HCT116 (cell line): ENCODE measurements around the gene LRRFIP2. TPM values are rescaled to one million over a fixed set of nuclear protein-coding genes. Genes with fewer than 3 reads are reported as not detected.
"Not testable (repeated sequence)": the region's sequence is repeated elsewhere in the genome, so short reads cannot be mapped to it uniquely, and the experiment has no call there.

ENCODE experiments used
- ATAC-seq: fragments of 200-7000 bp; cut with Tn5 transposase; 2 replicates; pipeline ENCODE4 v1.9.1; 2020; ENCODE audit warnings: mild to moderate bottlenecking, moderate library complexity
- BruUV-seq: library from RNA; stranded (reverse); fragments of 400-500 nt; replicated peaks from 2 replicates; lab custom pipeline; 2021; lab: Mats Ljungman, UMichigan
- CTCF ChIA-PET: fragments of 300-600 bp; sonication (Branson Sonifier 250); formaldehyde crosslinking; loops from one replicate; lab custom pipeline; 2021; ENCODE audit warnings: antibody characterized with exemption; lab: Charles Lee
- POLR2A ChIA-PET: fragments of 300-600, 350-600 bp; sonication (Branson Sonifier 250); formaldehyde crosslinking; loops from one replicate; lab custom pipeline; 2021; ENCODE audit warnings: antibody characterized with exemption; lab: Charles Lee
- RAD21 ChIA-PET, 2 experiments: fragments of 300-600 bp; sonication (Branson Sonifier 250); formaldehyde crosslinking; loops; one replicate each; lab custom pipeline; 2023; ENCODE audit warnings: low total read pairs in 2 of 2; ENCODE audit not compliant: uncharacterized antibody in 2 of 2, unreplicated experiment in 2 of 2, low non-redundant PET in 1 of 2; lab: Charles Lee
- DNase-seq: peaks from one replicate; pipeline ENCODE4 v3.0.0-alpha.2; 2010; ENCODE audit warnings: low read depth, low spot score
- H2AFZ ChIP-seq: fragments of 200-600 bp; shearing (Covaris generic), sonication (generic); 2 replicates; pipeline ENCODE4 v1.6.1; 2017; ENCODE audit warnings: low read depth, mixed run types, mixed read lengths, antibody characterized with exemption, low read length; ENCODE audit not compliant: poor library complexity, severe bottlenecking
- H3K27ac ChIP-seq: 2 replicates; pipeline ENCODE4 v1.5.1; 2012; ENCODE audit warnings: low read depth, low read length
- H3K27me3 ChIP-seq: fragments of 200-600 bp; sonication (generic); 2 replicates; pipeline ENCODE4 v1.6.1; 2016; ENCODE audit warnings: mixed run types, low read length, mixed read lengths; ENCODE audit not compliant: insufficient read depth
- H3K36me3 ChIP-seq, 2 experiments: fragments of 200-500 bp in 1 of 2; fragments of 200-600 bp in 1 of 2; sonication (Bioruptor generic) in 1 of 2; sonication (generic) in 1 of 2; 2 replicates each; pipeline versions ENCODE4 v1.5.1 to v1.6.1; 2014 to 2016; ENCODE audit warnings: low read length in 2 of 2, inconsistent platforms in 1 of 2, mixed read lengths in 1 of 2, mixed run types in 1 of 2; ENCODE audit not compliant: insufficient read depth in 2 of 2, control insufficient read depth in 1 of 2
- H3K4me1 ChIP-seq, 2 experiments: fragments of 200-600 bp in 1 of 2; sonication (generic) in 1 of 2; 2 replicates each; pipeline versions ENCODE4 v1.5.1 to v1.6.1; 2012 to 2017; ENCODE audit warnings: low read length in 2 of 2, inconsistent platforms in 1 of 2, mild to moderate bottlenecking in 1 of 2, mixed read lengths in 1 of 2, mixed run types in 1 of 2, moderate library complexity in 1 of 2; ENCODE audit not compliant: insufficient read depth in 2 of 2, control insufficient read depth in 1 of 2
- H3K4me2 ChIP-seq: fragments of 200-600 bp; sonication (generic); 2 replicates; pipeline ENCODE4 v1.6.1; 2017; ENCODE audit warnings: mixed run types, low read length, mixed read lengths
- H3K4me3 ChIP-seq, 2 experiments: fragments of 200-600 bp in 1 of 2; sonication (generic) in 1 of 2; replicated peaks in 1 of 2; 2 replicates each; pipeline ENCODE4 v1.5.1; 2011 to 2016; ENCODE audit warnings: low read length in 2 of 2, control low read depth in 1 of 2, low read depth in 1 of 2, mild to moderate bottlenecking in 1 of 2, mixed read lengths in 1 of 2, mixed run types in 1 of 2
- H3K79me2 ChIP-seq: fragments of 200-600 bp; sonication (generic); 2 replicates; pipeline ENCODE4 v1.6.1; 2017; ENCODE audit warnings: mild to moderate bottlenecking, mixed run types, low read length, moderate library complexity, mixed read lengths; ENCODE audit not compliant: insufficient read depth
- H3K9ac ChIP-seq: fragments of 200-600 bp; sonication (generic); 2 replicates; pipeline ENCODE4 v1.6.1; 2016; ENCODE audit warnings: low read length, mixed read lengths
- H3K9me2 ChIP-seq: fragments of 200-600 bp; sonication (generic), shearing (Covaris generic); 2 replicates; pipeline ENCODE4 v1.6.1; 2017; ENCODE audit warnings: mixed run types, mild to moderate bottlenecking, moderate library complexity; ENCODE audit not compliant: insufficient read depth
- H3K9me3 ChIP-seq, 2 experiments: fragments of 200-500 bp in 1 of 2; fragments of 200-600 bp in 1 of 2; sonication (Bioruptor generic) in 1 of 2; sonication (generic) in 1 of 2; 2 replicates each; pipeline ENCODE4 v1.6.1; 2014 to 2017; ENCODE audit warnings: low read length in 2 of 2, mixed read lengths in 2 of 2, inconsistent platforms in 1 of 2, low read depth in 1 of 2, mild to moderate bottlenecking in 1 of 2, mixed run types in 1 of 2, moderate library complexity in 1 of 2; ENCODE audit not compliant: control insufficient read depth in 1 of 2, insufficient read depth in 1 of 2
- H4K20me1 ChIP-seq: fragments of 200-600 bp; sonication (generic), shearing (Covaris generic); 2 replicates; pipeline ENCODE4 v1.6.1; 2017; ENCODE audit warnings: mixed run types, mild to moderate bottlenecking, moderate library complexity; ENCODE audit not compliant: insufficient read depth
- CEBPB ChIP-seq: IDR thresholded peaks from 2 replicates; pipeline ENCODE4 v1.6.1; 2012; ENCODE audit warnings: low read depth
- CTCF ChIP-seq, 3 experiments: fragments of 200-600 bp in 1 of 3; sonication (generic) in 1 of 3; IDR thresholded peaks in 2 of 3; conservative IDR thresholded peaks in 1 of 3; 2 replicates each; pipeline ENCODE4 v1.5.1; 2012 to 2017; ENCODE audit warnings: low read depth in 2 of 3, low read length in 2 of 3, antibody characterized with exemption in 1 of 3, borderline replicate concordance in 1 of 3, control low read depth in 1 of 3, mild to moderate bottlenecking in 1 of 3, mixed read lengths in 1 of 3, mixed run types in 1 of 3, moderate library complexity in 1 of 3; ENCODE audit not compliant: insufficient read depth in 1 of 3
- EGR1 ChIP-seq: IDR thresholded peaks from 2 replicates; pipeline ENCODE4 v1.6.1; 2012; ENCODE audit warnings: low read depth
- ELF1 ChIP-seq: IDR thresholded peaks from 2 replicates; pipeline ENCODE4 v1.6.1; 2012; ENCODE audit warnings: low read depth, borderline replicate concordance
- EZH2 ChIP-seq: fragments of 200-600 bp; sonication (generic); IDR thresholded peaks from 2 replicates; pipeline ENCODE4 v1.6.1; 2017; ENCODE audit warnings: antibody characterized with exemption, mixed run types
- EZH2phosphoT487 ChIP-seq: fragments of 200-600 bp; IDR thresholded peaks from 2 replicates; pipeline ENCODE4 v1.6.1; 2018; ENCODE audit warnings: antibody characterized with exemption, borderline replicate concordance
- MAX ChIP-seq: IDR thresholded peaks from 2 replicates; pipeline ENCODE4 v1.6.1; 2012
- POLR2A ChIP-seq: IDR thresholded peaks from 2 replicates; pipeline ENCODE4 v1.7.0; 2011; ENCODE audit warnings: borderline replicate concordance; ENCODE audit not compliant: insufficient read depth, insufficient read length; ENCODE audit errors: extremely low read depth
- POLR2AphosphoS5 ChIP-seq: IDR thresholded peaks from 2 replicates; pipeline ENCODE4 v1.6.1; 2011; ENCODE audit warnings: mild to moderate bottlenecking, low read depth, low read length, moderate library complexity
- REST ChIP-seq: IDR thresholded peaks from 2 replicates; pipeline ENCODE4 v1.6.1; 2012; ENCODE audit warnings: low read depth
- SIN3A ChIP-seq: IDR thresholded peaks from 2 replicates; pipeline ENCODE4 v1.6.1; 2012; ENCODE audit warnings: low read depth
- SP1 ChIP-seq: IDR thresholded peaks from 2 replicates; pipeline ENCODE4 v1.6.1; 2012; ENCODE audit warnings: low read depth
- SRF ChIP-seq: IDR thresholded peaks from 2 replicates; pipeline ENCODE4 v1.6.1; 2012; ENCODE audit warnings: low read depth
- TCF7L2 ChIP-seq: IDR thresholded peaks from 2 replicates; pipeline ENCODE4 v1.7.0; 2011; ENCODE audit warnings: borderline replicate concordance, inconsistent platforms; ENCODE audit not compliant: insufficient read depth, insufficient read length; ENCODE audit errors: extremely low read depth
- ZFX ChIP-seq: fragments of 450-650 bp; IDR thresholded peaks from 2 replicates; pipeline ENCODE4 v1.6.1; 2017
- ZNF274 ChIP-seq: fragments of 200-500 bp; sonication (Bioruptor generic); IDR thresholded peaks from 2 replicates; pipeline ENCODE4 v1.6.1; 2014; ENCODE audit warnings: mild to moderate bottlenecking, low read depth, low read length, inconsistent platforms
- intact Hi-C: fragments of 100-400 bp; cut with micrococcal nuclease; formaldehyde crosslinking; loops from 2 replicates; pipeline ENCODE4 v1.10.0; 2022
- total RNA-seq: library from RNA; stranded (reverse); gene quantifications from one replicate; pipeline ENCODE4 v1.2.1, GENCODE V29; 2021; ENCODE audit not compliant: unreplicated experiment

Gene LRRFIP2
- total RNA-seq, 1 experiment from 2014 or later = 27.0 TPM

DNA sequence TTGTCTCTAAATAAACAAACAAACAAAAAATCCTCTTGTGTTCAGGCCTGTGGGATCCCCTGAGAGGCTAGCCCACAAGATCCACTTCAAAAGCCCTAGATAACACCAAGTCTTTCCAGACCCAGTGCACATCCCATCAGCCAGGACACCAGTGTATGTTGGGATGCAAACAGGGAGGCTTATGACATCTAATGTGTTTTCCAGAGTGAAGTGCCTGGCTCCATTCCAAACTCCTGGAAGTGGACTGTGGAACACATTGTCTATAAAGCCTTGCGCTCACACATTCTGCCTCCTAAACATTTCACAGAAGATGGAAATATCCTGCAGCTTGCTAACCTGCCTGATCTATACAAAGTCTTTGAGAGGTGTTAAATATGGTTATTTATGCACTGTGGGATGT, 124.1 kb downstream of the LRRFIP2 start:
- no peak overlapping the region for H3K9ac ChIP-seq
- H3K9me3 ChIP-seq = no peaks in the 10 kb centered on the region
- H3K79me2 ChIP-seq = no peaks in the 10 kb centered on the region; the same call in 1 of the 2 replicates
- H2AFZ ChIP-seq = no peak overlapping the region
- ChIA-PET RAD21 (no interaction called here), POLR2A (no interaction called here), CTCF (no interaction called here)
- BruUV-seq = no TSS peak
- no peak overlapping the region for H3K4me3 ChIP-seq
- H3K36me3 ChIP-seq = peaks cover 23 to 47% of the 10 kb centered on the region in 2 experiments
- H3K9me2 ChIP-seq = no peaks in the 10 kb centered on the region
- H3K4me1 ChIP-seq = peaks cover 15 to 20% of the 10 kb centered on the region in 2 experiments
- DNase-seq (no peak), ATAC-seq (no peak)
- H3K27me3 ChIP-seq = no peaks in the 10 kb centered on the region
- H4K20me1 ChIP-seq = 0 out of 2 replicates have a peak, but pooled peaks cover 2% of the 10 kb centered on the region
- TF ChIP-seq CTCF (IDR thresholded peaks at IDR 0.05 in 2 of 3, conservative IDR thresholded peaks at IDR 0.05 in 1 of 3; ENCODE audit: borderline replicate concordance in 1 of 3, insufficient read depth in 1 of 3, low read depth in 2 of 3, low read length in 2 of 3) = no peak
- no peak for TF ChIP-seq REST
- TF ChIP-seq POLR2AphosphoS5 = no peak
- no peak for TF ChIP-seq SIN3A
- TF ChIP-seq POLR2A = no peak
- no peak for TF ChIP-seq EGR1
- TF ChIP-seq EZH2 = no peak
- no peak for TF ChIP-seq ZFX
- TF ChIP-seq SP1 = no peak
- no peak for TF ChIP-seq ZNF274
- TF ChIP-seq SRF = no peak
- TF ChIP-seq ELF1 = no peak
- no peak for TF ChIP-seq TCF7L2
- TF ChIP-seq MAX = no peak
- TF ChIP-seq CEBPB = no peak
- no peak for TF ChIP-seq EZH2phosphoT487
- no peak overlapping the region for H3K4me2 ChIP-seq
- intact Hi-C loops = no loop called here
- no peak overlapping the region for H3K27ac ChIP-seq

DNA sequence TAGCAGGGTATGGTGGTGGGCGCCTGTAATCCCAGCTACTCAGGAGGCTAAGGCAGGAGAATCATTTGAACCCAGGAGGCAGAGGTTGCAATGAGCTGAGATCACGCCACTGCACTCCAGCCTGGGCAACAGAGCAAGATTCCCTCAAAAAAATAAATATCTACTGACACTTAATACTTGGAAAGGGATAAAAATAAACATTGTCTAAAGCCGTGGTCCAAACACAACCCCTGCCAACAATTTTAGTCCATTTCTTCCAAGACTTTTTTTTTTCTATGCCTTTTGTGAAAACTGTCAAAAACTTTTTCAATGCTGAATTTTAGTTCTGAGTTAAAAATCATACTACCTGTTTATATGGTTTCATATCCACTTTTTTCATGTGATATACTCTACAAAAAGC, 131.7 kb downstream of the LRRFIP2 start:
- H3K9ac ChIP-seq, intact Hi-C loops, H3K4me2 ChIP-seq, BruUV-seq, H2AFZ ChIP-seq, RAD21 ChIA-PET, H3K9me2 ChIP-seq, H4K20me1 ChIP-seq, DNase-seq, H3K4me1 ChIP-seq, H3K9me3 ChIP-seq, ATAC-seq, H3K27me3 ChIP-seq, H3K79me2 ChIP-seq, H3K27ac ChIP-seq, CTCF ChIA-PET, H3K4me3 ChIP-seq, POLR2A ChIA-PET: not testable (repeated sequence)
- peaks cover 13 to 26% of the 10 kb centered on the region in 2 experiments; a peak in 3 of 4 replicates for H3K36me3 ChIP-seq
